Right renal cortex interstitium (tissue), 3 donors: ENCODE measurements around the gene PTGER1. TPM values are rescaled to one million over a fixed set of nuclear protein-coding genes. Genes with fewer than 3 reads are reported as not detected.
"Not testable (repeated sequence)": the region's sequence is repeated elsewhere in the genome, so short reads cannot be mapped to it uniquely, and the experiment has no call there.

Experiments
- DNase-seq, 3 donors: peaks; one replicate each; pipeline ENCODE4 v3.0.0-alpha.2; 2013; ENCODE audit warnings: low read depth in 3 of 3, low spot score in 2 of 3
- polyA plus RNA-seq, 3 donors: library from polyadenylated mRNA; unstranded; fragments of 120-200 nt; gene quantifications; one replicate each; pipeline ENCODE4 v1.2.1, GENCODE V29; 2013; ENCODE audit not compliant: insufficient read length in 3 of 3

PTGER1 gene
- polyA plus RNA-seq, 3 donors: 2.2 to 4.4 (median 3.7) TPM

DNA sequence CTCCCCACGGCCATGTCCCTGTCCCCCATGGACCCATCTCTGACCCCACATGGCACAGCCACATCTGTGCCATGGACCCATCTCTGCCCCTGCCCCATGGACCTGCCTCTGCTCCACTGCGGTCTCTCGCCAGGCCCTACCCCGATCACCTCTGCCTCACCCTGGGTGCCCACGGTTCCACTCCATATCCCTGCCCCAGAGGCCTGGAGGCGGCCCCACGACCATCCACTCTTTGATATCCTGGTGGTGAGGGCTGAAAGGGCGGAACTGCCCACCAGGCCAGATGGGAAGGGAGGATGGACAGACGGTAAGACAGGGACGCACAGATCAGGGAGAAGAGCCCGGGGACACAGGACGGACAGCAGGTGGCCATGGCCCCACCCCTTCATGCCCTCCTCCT is 327 bp downstream of the PTGER1 start:
- DNase-seq: no peak

DNA sequence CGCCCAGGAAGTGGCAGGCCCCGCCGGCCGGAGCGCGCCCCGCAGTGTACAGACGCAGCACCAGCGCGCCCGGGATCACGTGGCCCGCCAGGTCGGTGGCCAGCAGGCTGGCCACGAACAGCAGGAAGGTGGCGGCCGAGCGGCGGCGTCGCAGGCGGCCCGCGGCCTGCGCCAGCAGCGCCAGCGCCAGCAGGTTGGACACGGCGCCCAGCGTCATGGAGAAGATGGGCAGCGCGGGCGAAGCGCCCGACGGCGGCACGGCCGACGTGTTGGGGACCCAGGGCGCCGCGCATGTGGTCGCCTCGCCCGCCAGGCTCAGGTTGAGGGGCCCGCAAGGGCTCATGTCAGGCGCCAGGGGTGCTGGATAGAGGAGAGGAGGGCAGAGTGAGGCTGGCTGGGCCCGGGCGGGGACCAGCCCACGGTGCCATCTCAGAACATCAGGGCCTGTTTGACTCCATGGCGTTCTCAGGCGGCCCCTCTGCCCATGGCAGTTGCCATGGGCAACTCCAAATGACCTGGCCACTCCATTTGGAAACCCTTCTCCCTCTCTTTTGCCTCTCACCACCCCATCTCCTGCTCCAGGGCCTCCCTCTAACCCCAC is 1.1 kb downstream of the PTGER1 start:
- DNase-seq: no peak

DNA sequence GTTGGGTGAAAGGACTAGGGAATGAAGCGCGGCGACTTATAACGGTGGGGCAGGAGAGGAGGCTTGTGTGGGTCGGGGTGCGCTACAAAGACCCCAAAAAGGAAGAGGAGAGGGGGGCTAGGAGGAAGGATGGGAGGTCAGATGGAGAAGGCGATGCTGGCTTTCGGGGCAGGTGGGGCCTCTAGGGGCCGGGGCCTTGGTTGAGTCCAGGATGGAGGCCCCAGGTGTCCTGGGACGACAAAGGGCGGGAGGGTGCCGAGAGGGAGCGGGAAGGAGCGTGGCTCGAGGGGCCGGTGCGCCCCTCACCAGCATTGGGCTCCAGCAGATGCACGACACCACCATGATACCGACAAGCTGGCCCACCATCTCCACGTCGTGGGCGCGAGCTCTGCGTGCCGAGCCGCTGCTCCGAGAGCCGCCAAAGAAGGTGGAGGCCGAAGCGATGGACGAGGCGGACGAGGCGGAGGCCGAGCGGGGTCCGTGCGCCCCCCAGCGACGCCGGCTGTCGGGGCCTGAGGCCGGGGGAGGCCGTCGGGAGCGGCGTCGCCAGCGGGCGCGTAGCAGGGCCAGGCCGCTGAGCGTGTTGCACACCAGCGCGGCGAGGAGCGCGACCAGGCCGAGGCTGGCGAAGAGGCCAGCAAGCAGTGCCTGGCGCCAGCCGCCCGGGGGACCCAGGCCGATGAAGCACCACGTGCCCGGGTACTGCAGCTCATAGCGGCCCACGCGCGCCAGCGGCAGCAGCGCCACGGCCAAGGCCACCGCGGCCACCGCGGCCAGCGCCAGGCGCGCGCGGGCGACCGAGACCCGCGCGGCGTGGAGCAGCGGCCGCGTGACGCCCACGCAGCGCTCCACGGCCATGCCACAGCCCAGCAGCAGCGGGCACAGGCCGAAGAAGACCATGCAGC is 1.8 kb downstream of the PTGER1 start:
- DNase-seq: no peak

- no peak for DNase-seq
Observed at GRCh38 chr19:14472202-14472938, 2.8 kb downstream of the PTGER1 start.

- DNase-seq: no peak
Observed at GRCh38 chr19:14471436-14472187, 3.5 kb downstream of the PTGER1 start.

DNA sequence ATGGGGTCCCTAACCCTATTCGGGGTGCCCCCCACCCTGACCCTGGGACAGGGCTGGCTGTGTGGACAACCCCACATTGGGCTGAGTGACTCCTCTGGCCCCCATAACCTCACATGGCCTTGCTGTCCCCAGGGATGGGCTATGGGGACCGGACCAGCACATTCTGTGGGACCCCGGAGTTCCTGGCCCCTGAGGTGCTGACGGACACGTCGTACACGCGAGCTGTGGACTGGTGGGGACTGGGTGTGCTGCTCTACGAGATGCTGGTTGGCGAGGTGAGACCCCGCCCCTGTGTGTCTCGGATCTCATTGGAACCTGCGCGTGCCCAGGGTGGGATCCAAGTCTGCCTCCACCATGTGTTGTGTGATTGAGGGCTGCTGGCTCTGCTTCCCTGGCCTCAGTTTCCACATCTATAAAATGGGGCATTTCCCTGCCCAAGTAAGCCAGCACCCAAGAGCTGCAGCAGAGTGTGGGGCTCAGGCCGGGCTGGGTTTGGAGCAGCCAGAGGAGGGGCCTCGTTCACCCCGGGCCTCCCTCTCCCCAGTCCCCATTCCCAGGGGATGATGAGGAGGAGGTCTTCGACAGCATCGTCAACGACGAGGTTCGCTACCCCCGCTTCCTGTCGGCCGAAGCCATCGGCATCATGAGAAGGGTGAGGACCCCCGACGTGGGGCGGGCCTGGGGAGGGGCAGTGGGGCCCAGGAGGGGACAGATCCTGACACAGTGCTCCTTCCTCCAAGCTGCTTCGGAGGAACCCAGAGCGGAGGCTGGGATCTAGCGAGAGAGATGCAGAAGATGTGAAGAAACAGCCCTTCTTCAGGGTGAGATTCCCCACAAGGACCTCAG is 4.9 kb downstream of the PTGER1 start:
- no peak for DNase-seq

- DNase-seq: no peak
Observed at GRCh38 chr19:14467816-14468215, 7.3 kb downstream of the PTGER1 start.

- DNase-seq: no peak
Observed at GRCh38 chr19:14467391-14467790, 7.8 kb downstream of the PTGER1 start.

DNA sequence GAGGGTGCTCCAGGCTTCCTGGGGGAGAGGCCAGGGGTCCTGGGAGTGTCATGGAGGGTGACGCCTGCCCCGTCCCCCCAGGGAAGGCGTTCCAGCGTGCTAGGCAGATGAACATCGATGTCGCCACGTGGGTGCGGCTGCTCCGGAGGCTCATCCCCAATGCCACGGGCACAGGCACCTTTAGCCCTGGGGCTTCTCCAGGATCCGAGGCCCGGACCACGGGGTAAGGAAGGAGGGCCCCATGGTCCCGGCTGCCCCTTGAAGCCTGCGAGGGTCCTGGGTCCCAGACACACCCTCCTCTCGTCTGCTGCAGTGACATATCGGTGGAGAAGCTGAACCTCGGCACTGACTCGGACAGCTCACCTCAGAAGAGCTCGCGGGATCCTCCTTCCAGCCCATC is 11.4 kb downstream of the PTGER1 start:
- DNase-seq: no peak

- not testable (repeated sequence) for DNase-seq
Observed at GRCh38 chr19:14462401-14462800, 12.8 kb downstream of the PTGER1 start.

- no peak for DNase-seq
Observed at GRCh38 chr19:14460935-14461334, 14.2 kb downstream of the PTGER1 start.

DNA sequence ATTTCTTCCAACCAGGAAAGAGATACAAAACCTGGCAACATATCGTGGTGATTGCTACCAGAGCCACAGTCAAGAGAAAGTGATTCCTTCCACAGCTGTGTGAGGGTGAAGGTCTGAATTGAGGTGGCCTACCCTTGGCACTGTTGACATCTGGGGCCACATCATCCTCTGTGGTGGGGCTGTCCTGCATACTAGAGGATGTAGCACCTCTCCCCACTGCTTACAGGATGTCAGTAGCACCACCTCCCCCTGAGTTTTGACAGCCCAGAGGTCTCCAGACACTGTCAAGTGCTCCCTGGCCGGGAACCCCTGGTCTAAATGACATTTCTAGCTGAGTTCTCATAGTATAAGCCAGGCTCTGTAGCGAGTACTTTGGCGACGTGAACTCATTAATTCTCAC is 15.5 kb downstream of the PTGER1 start:
- DNase-seq: no peak

GRCh38 chr19:14452303-14452702 is 22.9 kb downstream of the PTGER1 start:
- DNase-seq: not testable (repeated sequence)

DNA sequence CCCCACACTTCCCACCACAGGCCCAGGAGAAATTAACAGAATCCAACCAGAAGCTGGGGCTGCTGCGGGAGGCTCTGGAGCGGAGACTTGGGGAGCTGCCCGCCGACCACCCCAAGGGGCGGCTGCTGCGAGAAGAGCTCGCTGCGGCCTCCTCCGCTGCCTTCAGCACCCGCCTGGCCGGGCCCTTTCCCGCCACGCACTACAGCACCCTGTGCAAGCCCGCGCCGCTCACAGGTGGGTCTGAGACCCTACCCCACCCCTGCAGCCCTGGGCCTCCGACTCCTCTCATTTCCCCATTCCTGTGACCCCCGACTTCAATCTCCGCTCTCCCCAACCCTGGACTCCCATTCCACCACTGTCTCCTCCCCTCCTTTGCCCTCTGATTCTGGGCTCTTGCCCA is 24.3 kb downstream of the PTGER1 start:
- DNase-seq: no peak

DNA sequence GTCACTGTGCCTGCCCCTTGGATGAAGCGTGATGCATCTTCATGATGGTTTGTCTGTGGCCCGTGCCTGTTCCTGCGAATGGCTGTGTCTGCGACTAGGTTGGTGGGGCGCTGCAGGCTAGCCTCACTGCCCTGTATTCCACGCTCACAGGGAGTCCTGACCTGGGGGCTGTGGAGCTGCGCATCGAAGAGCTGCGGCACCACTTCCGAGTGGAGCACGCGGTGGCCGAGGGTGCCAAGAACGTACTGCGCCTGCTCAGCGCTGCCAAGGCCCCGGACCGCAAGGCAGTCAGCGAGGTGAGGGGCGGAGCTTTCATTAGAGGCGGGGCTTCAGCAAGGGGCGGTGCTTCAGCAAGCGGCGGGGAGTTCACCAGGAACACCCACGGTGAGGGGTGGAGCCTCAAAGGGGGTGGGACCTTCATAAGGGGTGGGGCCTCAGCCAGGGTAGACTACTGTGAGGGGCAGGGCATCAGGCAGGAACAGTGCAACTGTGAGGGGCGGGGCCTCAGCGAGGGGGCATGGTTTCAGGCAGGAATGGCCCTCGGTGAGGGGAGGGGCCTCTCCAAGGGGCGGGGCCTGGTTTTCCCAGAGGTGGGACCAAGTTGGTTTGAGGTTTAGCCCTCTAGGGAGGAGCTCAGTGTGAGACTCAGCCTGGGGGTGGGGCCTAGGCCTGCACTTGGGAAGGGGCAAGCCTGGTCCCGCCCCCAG is 24.8 kb downstream of the PTGER1 start:
- no peak for DNase-seq

- DNase-seq: no peak
Observed at GRCh38 chr19:14449321-14449720, 25.8 kb downstream of the PTGER1 start.

GRCh38 chr19:14446336-14447036 is 28.7 kb downstream of the PTGER1 start:
- DNase-seq: no peak

- DNase-seq: no peak
Observed at GRCh38 chr19:14443632-14444216, 31.4 kb downstream of the PTGER1 start.
